Amniotic epithelial cell (primary cell): ENCODE results near the gene TMEM259.

Experiments
- DNase-seq: peaks from one replicate; pipeline ENCODE4 v3.0.0-alpha.2; 2010; ENCODE audit warnings: low read depth

Gene TMEM259

GRCh38 chr19:1016647-1017114 is 4.2 kb downstream of the TMEM259 start:
- DNase-seq: peak; percentile 68

DNA sequence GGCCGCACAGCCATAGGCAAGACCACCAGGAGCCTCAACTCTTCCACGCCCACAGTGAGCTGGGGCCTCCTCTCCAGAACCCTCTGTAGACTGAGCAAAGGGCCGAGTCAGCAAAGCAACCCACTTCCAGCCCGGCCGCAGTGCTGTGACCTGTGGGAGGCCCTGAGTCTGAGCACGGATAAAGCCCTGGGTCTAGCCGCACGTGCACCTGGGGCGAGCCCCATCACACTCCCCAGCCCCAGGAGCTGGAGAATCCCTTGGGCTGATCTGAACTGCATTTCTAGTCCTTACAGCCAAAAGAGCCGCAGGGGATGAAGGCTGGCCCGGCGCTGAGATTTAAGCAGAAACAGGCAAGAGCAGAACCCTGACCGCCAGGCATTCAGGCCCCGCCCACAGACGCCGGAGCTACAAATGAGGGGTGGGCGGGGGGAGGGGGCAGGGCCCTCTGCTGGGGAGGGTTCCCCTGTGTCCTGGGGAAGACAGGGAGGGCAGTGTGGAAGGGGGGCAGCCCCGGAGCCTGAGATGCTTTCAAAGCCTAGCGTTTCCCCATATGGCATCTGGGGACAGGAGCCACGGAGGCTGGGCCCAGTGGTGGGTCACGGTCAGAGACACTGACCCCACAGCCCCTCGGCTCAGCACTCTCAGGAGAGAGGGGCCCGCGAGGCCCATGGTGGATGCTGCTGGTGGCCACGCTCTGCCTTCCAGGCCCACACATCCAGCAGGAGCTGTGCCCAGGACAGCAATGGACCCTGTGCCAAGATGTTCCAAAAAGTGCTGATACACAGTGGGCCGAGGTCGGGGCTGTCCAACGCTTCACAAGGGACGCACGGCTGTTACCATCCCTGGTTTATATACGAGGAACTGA is 4.9 kb downstream of the TMEM259 start:
- DNase-seq: no peak

DNA sequence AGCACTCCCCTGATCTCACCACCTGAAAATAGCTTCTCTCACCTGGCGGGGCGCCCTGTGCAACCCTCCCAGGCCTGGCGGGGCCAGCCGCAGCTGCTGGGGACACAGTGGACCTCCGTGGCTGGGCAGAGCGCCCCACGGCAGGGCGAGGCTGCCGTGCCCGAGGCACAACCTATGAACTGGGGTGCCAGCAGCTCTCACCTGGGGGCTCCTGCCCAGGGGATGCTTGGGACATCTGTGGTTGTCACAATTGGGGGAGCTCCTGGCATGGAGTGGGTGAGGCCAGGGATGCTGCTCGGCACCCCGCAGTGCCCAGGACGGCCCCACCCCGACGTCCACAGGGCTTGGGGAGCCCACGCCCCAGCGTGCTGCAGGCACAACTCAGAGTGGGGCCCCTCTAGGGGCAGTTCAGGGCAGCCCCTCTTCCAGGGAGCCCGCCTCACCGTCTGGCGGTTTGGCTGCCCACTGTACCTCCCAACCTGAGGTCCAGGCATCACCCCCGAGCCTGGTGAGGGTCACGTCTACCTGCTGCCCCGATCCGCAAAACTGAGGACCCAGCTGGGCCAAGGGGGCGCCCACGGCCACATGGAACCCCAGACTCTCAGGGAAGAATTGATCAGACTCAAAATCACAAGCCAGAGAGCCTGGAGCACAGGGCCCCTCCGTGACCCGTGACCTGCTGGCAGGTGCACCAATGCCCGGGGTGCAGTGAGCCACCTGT is 5.7 kb downstream of the TMEM259 start:
- DNase-seq: no peak

GRCh38 chr19:1014161-1015060 is 6.5 kb downstream of the TMEM259 start:
- DNase-seq: no peak

- DNase-seq: no peak
Measured at GRCh38 chr19:1013218-1013617, 7.7 kb downstream of the TMEM259 start.

DNA sequence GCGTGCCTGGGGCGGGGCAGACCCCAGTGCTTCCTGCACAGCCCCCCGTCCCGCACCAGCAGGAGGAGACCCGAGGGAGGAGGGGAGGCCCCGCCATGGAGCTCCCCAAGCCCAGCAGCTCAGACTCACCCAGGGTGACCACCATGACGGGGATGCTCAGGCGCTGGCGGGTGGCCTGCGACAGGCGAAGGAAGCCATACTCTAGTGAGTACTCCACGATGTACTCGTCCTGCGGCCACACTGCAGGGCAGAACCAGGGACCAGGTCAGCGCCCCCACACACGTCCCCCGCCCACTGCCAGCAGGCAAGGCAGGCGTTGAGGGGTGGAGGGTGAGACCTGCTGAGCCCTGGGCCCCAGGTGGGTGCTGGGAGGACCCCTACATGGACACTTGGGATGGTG is 8.6 kb downstream of the TMEM259 start:
- DNase-seq: no peak

- no peak for DNase-seq
Measured at GRCh38 chr19:1011831-1012333, 9.0 kb downstream of the TMEM259 start.

GRCh38 chr19:1010586-1011510 is 10.1 kb downstream of the TMEM259 start:
- DNase-seq: no peak

DNA sequence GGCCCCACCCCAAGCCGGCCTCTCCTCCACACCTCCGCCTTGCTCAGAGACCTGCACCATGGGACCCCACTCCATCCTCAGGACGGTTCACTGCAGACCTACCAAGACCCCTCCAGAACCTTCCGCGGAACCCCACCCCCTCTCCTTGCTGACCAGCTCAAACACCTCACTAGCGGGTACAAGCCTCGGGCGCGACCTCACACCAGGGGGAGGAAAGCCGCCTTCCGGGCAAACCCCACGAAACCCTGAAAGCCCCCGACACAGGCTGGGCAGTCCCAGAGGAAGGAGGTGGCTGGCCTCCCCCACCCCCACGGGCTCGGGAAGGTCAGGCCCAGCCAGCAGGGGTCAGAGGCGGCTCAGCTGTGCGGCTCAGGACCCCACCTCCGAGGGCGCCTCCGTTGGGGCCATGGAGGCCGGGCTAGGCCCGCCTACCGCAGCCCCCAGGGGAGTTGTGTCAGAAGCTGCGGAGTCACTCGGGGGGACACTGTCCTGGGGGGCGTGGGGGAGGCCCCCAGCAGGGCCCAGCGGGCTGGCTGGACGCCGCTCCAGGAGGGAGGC is 10.9 kb downstream of the TMEM259 start:
- no peak for DNase-seq

- DNase-seq: peak; percentile 80
Measured at GRCh38 chr19:1009041-1009980, 11.6 kb downstream of the TMEM259 start.

- DNase-seq: no peak
Measured at GRCh38 chr19:1008268-1009040, 12.5 kb downstream of the TMEM259 start.

GRCh38 chr19:1007399-1008251 is 13.3 kb downstream of the TMEM259 start:
- no peak for DNase-seq

DNA sequence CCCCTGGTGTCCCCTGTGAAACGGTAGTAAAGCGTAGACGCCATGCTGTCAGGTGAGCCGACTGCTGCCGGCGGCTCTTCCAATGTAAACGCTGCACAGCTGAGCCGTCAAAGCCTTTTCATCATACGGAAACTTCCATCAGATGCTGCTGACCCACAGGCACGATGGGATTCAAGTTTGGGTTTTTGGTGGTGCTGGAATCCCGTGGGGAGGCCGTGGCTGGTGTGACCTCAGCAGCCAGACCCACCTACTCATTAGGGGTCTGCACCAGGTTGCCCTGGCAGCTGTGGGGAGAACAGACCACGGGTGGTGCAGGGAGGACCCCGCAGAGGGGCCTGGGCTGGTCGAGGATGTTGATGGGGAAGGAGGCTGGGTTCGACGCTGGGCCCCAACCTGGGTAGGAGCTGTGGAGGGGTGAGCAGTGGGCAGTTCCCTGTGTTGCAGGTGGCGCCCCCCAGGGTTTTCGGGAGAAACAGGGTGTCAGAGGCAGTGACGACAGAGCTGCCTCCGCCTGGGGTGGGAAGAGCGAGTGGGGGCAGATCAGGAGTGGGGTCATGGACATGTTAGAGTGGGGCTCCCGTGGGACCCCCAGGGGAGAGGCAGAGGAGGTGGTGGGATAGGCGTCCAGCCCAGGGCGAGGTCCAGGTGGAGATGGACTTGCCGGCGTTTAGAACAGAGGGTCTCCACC is 14.1 kb downstream of the TMEM259 start:
- DNase-seq: no peak

- no peak for DNase-seq
Measured at GRCh38 chr19:1004803-1005664, 15.9 kb downstream of the TMEM259 start.

DNA sequence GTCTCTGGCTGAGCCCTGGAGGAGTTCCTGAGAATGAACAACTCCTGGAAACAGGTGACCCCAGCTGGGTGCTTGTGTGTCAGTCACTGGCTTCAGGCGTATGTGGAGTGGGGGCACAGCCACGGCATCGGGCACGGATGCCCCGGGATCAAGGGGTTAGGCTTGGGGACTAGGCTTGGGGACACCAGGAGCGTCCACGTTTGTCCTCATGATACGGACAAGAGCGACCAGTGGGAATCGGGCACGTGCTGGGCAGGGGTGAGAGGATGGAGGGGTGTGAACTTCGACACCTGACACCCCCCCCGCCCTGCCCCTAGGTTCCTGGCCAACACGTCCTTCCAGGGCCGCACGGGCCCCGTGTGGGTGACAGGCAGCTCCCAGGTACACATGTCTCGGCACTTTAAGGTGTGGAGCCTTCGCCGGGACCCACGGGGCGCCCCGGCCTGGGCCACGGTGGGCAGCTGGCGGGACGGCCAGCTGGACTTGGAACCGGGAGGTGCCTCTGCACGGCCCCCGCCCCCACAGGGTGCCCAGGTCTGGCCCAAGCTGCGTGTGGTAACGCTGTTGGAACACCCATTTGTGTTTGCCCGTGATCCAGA is 16.6 kb downstream of the TMEM259 start:
- DNase-seq: no peak

GRCh38 chr19:1003283-1003682 is 17.6 kb downstream of the TMEM259 start:
- DNase-seq: no peak
